WI38 (cell line): ENCODE data around the gene PRUNE1.

Source experiments
- H3K4me3 ChIP-seq: 2 replicates; pipeline ENCODE4 v1.5.1; 2011; ENCODE audit warnings: low read depth, mild to moderate bottlenecking, control low read depth, low read length
- CTCF ChIP-seq: IDR thresholded peaks from 2 replicates; pipeline ENCODE4 v1.5.1; 2012; ENCODE audit warnings: low read depth, mild to moderate bottlenecking, control low read depth, low read length

The PRUNE1 gene, protein sequence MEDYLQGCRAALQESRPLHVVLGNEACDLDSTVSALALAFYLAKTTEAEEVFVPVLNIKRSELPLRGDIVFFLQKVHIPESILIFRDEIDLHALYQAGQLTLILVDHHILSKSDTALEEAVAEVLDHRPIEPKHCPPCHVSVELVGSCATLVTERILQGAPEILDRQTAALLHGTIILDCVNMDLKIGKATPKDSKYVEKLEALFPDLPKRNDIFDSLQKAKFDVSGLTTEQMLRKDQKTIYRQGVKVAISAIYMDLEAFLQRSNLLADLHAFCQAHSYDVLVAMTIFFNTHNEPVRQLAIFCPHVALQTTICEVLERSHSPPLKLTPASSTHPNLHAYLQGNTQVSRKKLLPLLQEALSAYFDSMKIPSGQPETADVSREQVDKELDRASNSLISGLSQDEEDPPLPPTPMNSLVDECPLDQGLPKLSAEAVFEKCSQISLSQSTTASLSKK

GRCh38 chr1:151008244-151009205 lies at the start of gene PRUNE1:
TSS of gene PRUNE1 (plus strand) at chr1:151008449. CDS start at chr1:151008633, 184 bp downstream.
- peak within 1 kb of the TSS; percentile 88 for H3K4me3 ChIP-seq
- TF ChIP-seq CTCF = no peak

- no peak overlapping the region for H3K4me3 ChIP-seq
- TF ChIP-seq CTCF = no peak
Measured at GRCh38 chr1:150960646-150961045, 47.6 kb upstream of the PRUNE1 start.

GRCh38 chr1:150961756-150962155 lies 46.5 kb upstream of the PRUNE1 start:
- H3K4me3 ChIP-seq = no peak overlapping the region
- no peak for TF ChIP-seq CTCF

DNA sequence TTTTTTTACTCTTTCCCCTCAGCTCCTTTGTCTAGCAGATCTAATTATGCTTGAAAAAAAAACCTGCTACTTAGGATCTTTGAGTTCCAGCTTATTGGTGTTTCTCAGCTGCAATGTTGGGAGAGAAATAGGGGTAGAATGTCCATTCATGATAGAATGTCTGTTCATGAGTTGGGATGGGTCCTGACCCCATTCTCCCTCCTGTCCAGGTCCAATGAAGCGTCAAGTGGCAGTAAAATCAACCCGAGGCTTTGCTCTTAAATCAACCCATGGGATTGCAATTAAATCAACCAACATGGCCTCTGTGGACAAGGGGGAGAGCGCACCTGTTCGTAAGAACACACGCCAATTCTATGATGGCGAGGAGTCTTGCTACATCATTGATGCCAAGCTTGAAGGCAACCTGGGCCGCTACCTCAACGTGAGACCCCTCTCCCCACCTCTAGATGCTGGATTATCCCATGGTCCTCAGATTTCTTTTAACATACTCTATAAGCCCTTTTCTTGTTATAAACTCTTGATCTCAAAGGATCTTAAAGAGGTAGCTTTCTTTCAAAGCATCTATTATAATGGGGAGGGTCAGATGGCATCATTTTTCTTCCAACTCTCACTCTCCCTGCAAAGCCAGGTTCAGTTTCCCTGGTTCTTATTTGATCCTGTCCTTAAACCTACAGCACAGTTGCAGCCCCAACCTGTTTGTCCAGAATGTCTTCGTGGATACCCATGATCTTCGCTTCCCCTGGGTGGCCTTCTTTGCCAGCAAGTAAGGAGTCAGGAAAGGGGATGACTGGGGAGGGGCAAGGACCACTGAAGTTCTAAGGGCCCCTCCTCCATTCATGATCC lies 44.7 kb upstream of the PRUNE1 start:
- no peak overlapping the region for H3K4me3 ChIP-seq
- no peak for TF ChIP-seq CTCF

DNA sequence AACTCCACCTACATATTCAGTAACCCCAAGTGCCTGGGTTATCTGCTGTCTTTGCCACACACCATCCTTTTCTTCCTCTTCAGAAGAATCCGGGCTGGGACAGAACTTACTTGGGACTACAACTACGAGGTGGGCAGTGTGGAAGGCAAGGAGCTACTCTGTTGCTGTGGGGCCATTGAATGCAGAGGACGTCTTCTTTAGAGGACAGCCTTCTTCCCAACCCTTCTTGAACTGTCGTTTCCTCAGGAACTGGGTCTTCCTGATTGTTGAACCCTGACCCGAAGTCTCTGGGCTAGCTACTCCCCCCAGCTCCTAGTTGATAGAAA lies 44.1 kb upstream of the PRUNE1 start:
- TF ChIP-seq CTCF = no peak
- no peak overlapping the region for H3K4me3 ChIP-seq

DNA sequence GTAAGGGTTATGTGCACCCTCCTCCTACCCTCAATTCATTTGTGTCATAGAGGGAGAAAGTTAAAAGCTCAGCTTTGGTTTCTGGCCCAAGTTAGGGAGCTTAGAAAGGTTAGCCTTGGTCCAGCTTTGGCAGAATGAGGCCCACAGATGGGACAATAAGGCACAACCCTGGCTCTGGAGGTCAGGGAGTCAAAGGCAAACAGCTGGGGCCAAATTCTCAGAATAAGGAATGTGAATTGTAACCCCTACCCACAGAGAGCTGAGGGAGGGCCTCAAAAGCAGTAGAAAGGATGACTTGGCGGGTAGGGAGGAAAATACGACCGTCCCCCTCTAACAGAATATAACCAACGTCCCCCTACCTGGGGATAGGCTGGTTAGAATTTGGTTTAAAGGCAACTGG lies 42.6 kb upstream of the PRUNE1 start:
- no peak overlapping the region for H3K4me3 ChIP-seq

More for the DNA sequence above, 42.6 kb upstream of the PRUNE1 start:
- no peak for TF ChIP-seq CTCF
